ENCODE measurements around the gene VARS2.
A peak's percentile ranks its signal among the peaks of the same experiment; 100 is the strongest.
"Not testable (repeated sequence)": the region's sequence is repeated elsewhere in the genome, so short reads cannot be mapped to it uniquely, and the experiment has no call there.

VARS2 gene

DNA sequence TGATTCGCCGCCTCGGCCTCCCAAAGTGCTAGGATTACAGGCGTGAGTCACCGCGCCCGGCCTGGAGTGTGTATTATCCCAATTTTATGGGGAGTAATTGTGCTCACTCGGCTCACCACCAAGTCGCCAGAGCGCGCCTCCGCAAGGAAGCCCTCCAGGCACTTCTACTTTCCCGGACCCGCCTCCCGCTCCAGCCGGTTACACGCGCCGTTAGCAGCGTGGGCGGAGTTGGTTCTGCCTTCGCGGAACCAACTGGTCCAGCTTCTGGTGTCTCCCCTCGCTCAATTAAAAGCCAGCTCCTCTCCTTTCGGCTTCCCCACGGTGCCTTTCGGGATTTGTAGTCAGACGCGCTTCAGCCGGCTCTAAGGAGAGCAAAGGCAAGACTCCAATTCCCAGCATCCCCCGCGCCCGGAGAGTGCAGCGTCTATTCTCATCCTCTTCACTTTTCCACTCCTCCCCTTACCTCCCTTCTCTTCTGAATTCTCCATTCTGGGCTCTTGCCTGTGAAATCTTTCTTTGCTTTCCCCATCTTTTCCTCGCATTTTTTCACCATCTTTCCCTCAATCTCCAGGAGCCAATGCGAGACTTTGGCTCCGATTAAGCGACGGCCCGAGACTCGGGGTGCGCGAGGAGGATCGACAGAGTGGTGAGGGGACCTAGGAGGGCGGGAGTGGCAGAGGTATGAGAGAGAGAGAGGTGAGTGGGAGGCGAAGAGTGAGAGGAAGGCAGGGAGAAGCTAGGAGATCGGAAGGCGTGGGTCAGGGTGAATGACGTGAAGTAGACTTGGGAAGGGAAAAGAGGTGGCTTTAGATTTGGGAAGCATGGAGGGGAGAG is 6.1 kb upstream of the VARS2 start, which contains the start of gene GTF2H4:
Gene GTF2H4 (plus strand): TSS at position 450 of the 834 bp plus-strand sequence.
- H3K4me3 ChIP-seq (ENCODE audit: low read depth, low read length) = peak within 1 kb of the TSS; percentile 97
- TF ChIP-seq, protein P1, sequence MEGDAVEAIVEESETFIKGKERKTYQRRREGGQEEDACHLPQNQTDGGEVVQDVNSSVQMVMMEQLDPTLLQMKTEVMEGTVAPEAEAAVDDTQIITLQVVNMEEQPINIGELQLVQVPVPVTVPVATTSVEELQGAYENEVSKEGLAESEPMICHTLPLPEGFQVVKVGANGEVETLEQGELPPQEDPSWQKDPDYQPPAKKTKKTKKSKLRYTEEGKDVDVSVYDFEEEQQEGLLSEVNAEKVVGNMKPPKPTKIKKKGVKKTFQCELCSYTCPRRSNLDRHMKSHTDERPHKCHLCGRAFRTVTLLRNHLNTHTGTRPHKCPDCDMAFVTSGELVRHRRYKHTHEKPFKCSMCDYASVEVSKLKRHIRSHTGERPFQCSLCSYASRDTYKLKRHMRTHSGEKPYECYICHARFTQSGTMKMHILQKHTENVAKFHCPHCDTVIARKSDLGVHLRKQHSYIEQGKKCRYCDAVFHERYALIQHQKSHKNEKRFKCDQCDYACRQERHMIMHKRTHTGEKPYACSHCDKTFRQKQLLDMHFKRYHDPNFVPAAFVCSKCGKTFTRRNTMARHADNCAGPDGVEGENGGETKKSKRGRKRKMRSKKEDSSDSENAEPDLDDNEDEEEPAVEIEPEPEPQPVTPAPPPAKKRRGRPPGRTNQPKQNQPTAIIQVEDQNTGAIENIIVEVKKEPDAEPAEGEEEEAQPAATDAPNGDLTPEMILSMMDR (IDR thresholded peaks at IDR 0.05; ENCODE audit: low read depth, low read length) = no peak

GRCh38 chr6:30908700-30909099 is 5.3 kb upstream of the VARS2 start:
- TF ChIP-seq, protein P1 (IDR thresholded peaks at IDR 0.05; ENCODE audit: low read depth, low read length) = no peak
- peak overlapping the region; percentile 97 for H3K4me3 ChIP-seq (ENCODE audit: low read depth, low read length)

GRCh38 chr6:30910473-30910872 is 3.6 kb upstream of the VARS2 start:
- not testable (repeated sequence) for H3K4me3 ChIP-seq (ENCODE audit: low read depth, low read length)

GRCh38 chr6:30912746-30913520 is 1.1 kb upstream of the VARS2 start:
- TF ChIP-seq, protein P1 (IDR thresholded peaks at IDR 0.05; ENCODE audit: low read depth, low read length) = no peak

DNA sequence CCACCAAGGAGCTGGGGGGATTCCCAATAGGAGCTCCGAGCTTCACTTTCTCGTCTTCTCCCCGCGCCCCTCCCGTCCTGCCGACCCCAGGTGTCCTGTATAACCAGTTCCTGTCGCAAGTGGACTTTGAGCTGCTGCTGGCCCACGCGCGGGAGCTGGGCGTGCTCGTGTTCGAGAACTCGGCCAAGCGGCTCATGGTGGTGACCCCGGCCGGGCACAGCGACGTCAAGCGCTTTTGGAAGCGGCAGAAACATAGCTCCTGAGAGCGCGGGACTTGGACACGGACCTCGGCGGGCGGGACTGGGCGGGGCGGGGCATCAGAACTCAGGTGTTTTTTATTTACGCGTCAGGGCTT is 340 bp upstream of the VARS2 start:
- H3K4me3 ChIP-seq (ENCODE audit: low read depth, low read length) = peak overlapping the region; percentile 52
- TF ChIP-seq, protein P1 (IDR thresholded peaks at IDR 0.05; ENCODE audit: low read depth, low read length) = no peak

More at GRCh38 chr6:30912746-30913520, 1.1 kb upstream of the VARS2 start:
- no peak overlapping the region for H3K4me3 ChIP-seq (ENCODE audit: low read depth, low read length)

DNA sequence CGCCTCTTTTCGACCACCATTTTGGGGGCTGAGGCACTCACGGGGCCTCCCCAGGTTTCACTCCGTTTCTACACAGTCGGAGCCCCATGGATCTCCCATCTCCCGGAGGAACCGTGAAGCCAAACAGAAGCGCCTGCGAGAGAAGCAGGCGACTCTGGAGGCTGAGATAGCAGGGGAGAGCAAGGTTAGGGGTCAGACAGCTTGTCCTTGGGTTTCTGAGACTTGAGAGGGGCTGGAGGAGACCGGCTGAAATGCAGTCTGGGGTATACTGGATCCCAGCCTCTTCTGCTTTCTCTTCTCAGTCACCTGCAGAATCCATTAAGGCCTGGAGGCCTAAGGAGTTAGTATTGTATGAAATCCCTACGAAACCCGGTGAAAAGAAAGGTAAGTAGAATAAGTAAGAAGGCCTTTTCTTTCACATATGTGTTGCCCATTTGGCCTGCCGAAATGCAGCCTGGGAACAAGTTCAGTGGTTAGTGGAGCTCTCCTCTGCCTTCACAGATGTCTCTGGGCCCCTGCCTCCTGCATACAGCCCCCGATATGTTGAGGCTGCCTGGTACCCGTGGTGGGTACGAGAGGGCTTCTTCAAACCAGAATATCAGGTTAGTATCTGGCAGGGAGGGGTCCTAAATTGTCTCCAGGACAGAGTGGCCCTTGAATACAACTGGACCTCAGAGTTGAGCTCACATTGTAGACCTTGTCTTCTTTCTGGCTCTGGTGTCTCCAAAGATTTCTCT is 984 bp downstream of the VARS2 start:
- TF ChIP-seq, protein P1 (IDR thresholded peaks at IDR 0.05; ENCODE audit: low read depth, low read length) = no peak
- H3K4me3 ChIP-seq (ENCODE audit: low read depth, low read length) = peak overlapping the region; percentile 52

DNA sequence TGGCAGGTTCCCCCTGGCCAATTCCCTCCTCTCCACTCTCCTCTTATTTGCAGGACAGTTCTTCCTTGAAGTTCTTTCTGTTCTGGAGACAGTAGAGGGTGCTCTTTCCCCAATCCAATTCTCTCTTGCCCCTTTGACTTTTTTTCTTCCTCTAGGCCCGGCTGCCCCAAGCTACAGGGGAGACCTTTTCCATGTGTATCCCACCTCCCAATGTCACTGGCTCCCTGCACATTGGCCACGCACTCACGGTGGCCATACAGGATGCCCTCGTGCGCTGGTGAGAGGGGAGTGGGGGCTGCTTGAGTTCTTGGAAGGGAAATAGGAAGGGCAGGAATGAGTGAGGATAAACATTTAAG is 1.5 kb downstream of the VARS2 start:
- TF ChIP-seq, protein P1 (IDR thresholded peaks at IDR 0.05; ENCODE audit: low read depth, low read length) = peak; percentile 53
- H3K4me3 ChIP-seq (ENCODE audit: low read depth, low read length) = no peak overlapping the region
